Measurements from ENCODE around the gene FOXP3. TPM values are rescaled to one million over a fixed set of nuclear protein-coding genes. Genes with fewer than 3 reads are reported as not detected.

Gene FOXP3
- polyA plus RNA-seq, 1 of the 3 experiments (the other 2 are of a cell fraction), result 0.12 TPM

GRCh38 chrX:49257074-49257790, 7.3 kb downstream of the FOXP3 start:
- CTCF ChIA-PET, result no interaction called here
- POLR2A ChIA-PET, result interaction anchor here (0.5 to 1.2 kb wide), 2 partner anchors 11 to 757 kb away, joined by 3 read pairs; no protein-coding TSS in a partner anchor

GRCh38 chrX:49256268-49256995, 8.1 kb downstream of the FOXP3 start:
- H4K20me1 ChIP-seq (ENCODE audit: insufficient read depth), result no peaks in the 10 kb centered on the region
- ChIA-PET CTCF (no interaction called here), POLR2A (interaction anchor here (0.8 to 1.2 kb wide), 2 partner anchors 8 to 12 kb away, joined by 3 read pairs; no protein-coding TSS in a partner anchor)
- no peak overlapping the region for H3K9ac ChIP-seq
- TF ChIP-seq TEAD4 (IDR thresholded peaks at IDR 0.05; ENCODE audit: borderline replicate concordance, insufficient read depth), result no peak
- no peak for TF ChIP-seq EZH2phosphoT487 (IDR thresholded peaks at IDR 0.05; ENCODE audit: borderline replicate concordance, low read depth)
- no peak for TF ChIP-seq GABPA (IDR thresholded peaks at IDR 0.05; ENCODE audit: low read depth)
- no peak for TF ChIP-seq SMC3 (IDR thresholded peaks at IDR 0.05; ENCODE audit: low read depth, low read length)
- TF ChIP-seq JUND (IDR thresholded peaks at IDR 0.05), result no peak
- TF ChIP-seq NFIC (IDR thresholded peaks at IDR 0.05; ENCODE audit: borderline replicate concordance), result no peak
- TF ChIP-seq FOSL2 (IDR thresholded peaks at IDR 0.05; ENCODE audit: borderline replicate concordance, low read depth), result no peak
- TF ChIP-seq SIN3A (IDR thresholded peaks at IDR 0.05; ENCODE audit: borderline replicate concordance, low read depth, low read length), result no peak
- TF ChIP-seq FOXM1 (IDR thresholded peaks at IDR 0.05; ENCODE audit: low read depth), result no peak
- TF ChIP-seq TAF1 (IDR thresholded peaks at IDR 0.05; ENCODE audit: borderline replicate concordance, low read depth, low read length), result no peak
- TF ChIP-seq ZBTB33 (IDR thresholded peaks at IDR 0.05; ENCODE audit: borderline replicate concordance, low read depth), result no peak
- TF ChIP-seq ELF1 (IDR thresholded peaks at IDR 0.05), result no peak
- no peak for TF ChIP-seq USF1 (IDR thresholded peaks at IDR 0.05; ENCODE audit: borderline replicate concordance, low read depth)
- TF ChIP-seq PBX3 (IDR thresholded peaks at IDR 0.05), result no peak
- no peak for TF ChIP-seq GATA2 (CRISPR knock-in tag; IDR thresholded peaks at IDR 0.05)
- TF ChIP-seq MXI1 (IDR thresholded peaks at IDR 0.05; ENCODE audit: low read depth, low read length), result no peak
- no peak for TF ChIP-seq MEF2A (IDR thresholded peaks at IDR 0.05; ENCODE audit: borderline replicate concordance, low read depth)
- H3K27ac ChIP-seq (ENCODE audit: low read depth in 2 of 2, low read length in 1 of 2), result no peak overlapping the region
- WGBS (ENCODE audit: low lambda C conversion rate), result 29% methylated on average over 5 of the region's 9 CpGs
- H3K9me2 ChIP-seq, result no peaks in the 10 kb centered on the region
- H3F3A ChIP-seq (replicated peaks; ENCODE audit: insufficient read depth), result no peaks in the 10 kb centered on the region
- no peak overlapping the region for H3K4me3 ChIP-seq (ENCODE audit: low read depth in 2 of 2, low read length in 1 of 2)
- no peaks in the 10 kb centered on the region for H3K79me2 ChIP-seq (ENCODE audit: insufficient read depth)
- H3K9me3 ChIP-seq, result no peaks in the 10 kb centered on the region
- H3K4me1 ChIP-seq (ENCODE audit: control insufficient read depth in 1 of 2, insufficient read depth in 2 of 2, low read depth in 1 of 2, low read length in 1 of 2), result no peaks in the 10 kb centered on the region
- peaks cover 6% of the 10 kb centered on the region; the same call in 1 of the 2 replicates for H3K27me3 ChIP-seq (ENCODE audit: insufficient read depth)
- no peaks in the 10 kb centered on the region for H3K36me3 ChIP-seq (replicated peaks in 1 of 2; ENCODE audit: control insufficient read depth in 1 of 2, insufficient read depth in 2 of 2, low read length in 1 of 2)
- no peak for DNase-seq
- no peak overlapping the region for H2AFZ ChIP-seq (ENCODE audit: low read depth)
- H3K4me2 ChIP-seq, result no peak overlapping the region

More at GRCh38 chrX:49257074-49257790, 7.3 kb downstream of the FOXP3 start:
- no peaks in the 10 kb centered on the region for H3K36me3 ChIP-seq (replicated peaks in 1 of 2; ENCODE audit: control insufficient read depth in 1 of 2, insufficient read depth in 2 of 2, low read length in 1 of 2)
- no peaks in the 10 kb centered on the region for H3K9me2 ChIP-seq
- no peak overlapping the region for H3K9ac ChIP-seq
- H3K79me2 ChIP-seq (ENCODE audit: insufficient read depth), result no peaks in the 10 kb centered on the region
- H3F3A ChIP-seq (replicated peaks; ENCODE audit: insufficient read depth), result no peaks in the 10 kb centered on the region
- H4K20me1 ChIP-seq (ENCODE audit: insufficient read depth), result no peaks in the 10 kb centered on the region
- no peaks in the 10 kb centered on the region for H3K9me3 ChIP-seq
- no peaks in the 10 kb centered on the region for H3K4me1 ChIP-seq (ENCODE audit: control insufficient read depth in 1 of 2, insufficient read depth in 2 of 2, low read depth in 1 of 2, low read length in 1 of 2)
- no peak for DNase-seq
- no peak overlapping the region for H3K4me2 ChIP-seq
- no peak overlapping the region for H3K27ac ChIP-seq (ENCODE audit: low read depth in 2 of 2, low read length in 1 of 2)
- TF ChIP-seq NRF1 (IDR thresholded peaks at IDR 0.05; ENCODE audit: low read depth, low read length), result no peak
- TF ChIP-seq SMC3 (IDR thresholded peaks at IDR 0.05; ENCODE audit: low read depth, low read length), result no peak
- no peak for TF ChIP-seq ELF1 (IDR thresholded peaks at IDR 0.05)
- WGBS (ENCODE audit: low lambda C conversion rate), result 42% methylated on average over 5 of the region's 14 CpGs
- H3K4me3 ChIP-seq (ENCODE audit: low read depth in 2 of 2, low read length in 1 of 2), result no peak overlapping the region
- peaks cover 6% of the 10 kb centered on the region; the same call in 1 of the 2 replicates for H3K27me3 ChIP-seq (ENCODE audit: insufficient read depth)
- H2AFZ ChIP-seq (ENCODE audit: low read depth), result no peak overlapping the region

All from SK-N-SH (cell line).